ENCODE measurements around the gene NDUFB10.
A peak's percentile ranks its signal among the peaks of the same experiment; 100 is the strongest.

DNA sequence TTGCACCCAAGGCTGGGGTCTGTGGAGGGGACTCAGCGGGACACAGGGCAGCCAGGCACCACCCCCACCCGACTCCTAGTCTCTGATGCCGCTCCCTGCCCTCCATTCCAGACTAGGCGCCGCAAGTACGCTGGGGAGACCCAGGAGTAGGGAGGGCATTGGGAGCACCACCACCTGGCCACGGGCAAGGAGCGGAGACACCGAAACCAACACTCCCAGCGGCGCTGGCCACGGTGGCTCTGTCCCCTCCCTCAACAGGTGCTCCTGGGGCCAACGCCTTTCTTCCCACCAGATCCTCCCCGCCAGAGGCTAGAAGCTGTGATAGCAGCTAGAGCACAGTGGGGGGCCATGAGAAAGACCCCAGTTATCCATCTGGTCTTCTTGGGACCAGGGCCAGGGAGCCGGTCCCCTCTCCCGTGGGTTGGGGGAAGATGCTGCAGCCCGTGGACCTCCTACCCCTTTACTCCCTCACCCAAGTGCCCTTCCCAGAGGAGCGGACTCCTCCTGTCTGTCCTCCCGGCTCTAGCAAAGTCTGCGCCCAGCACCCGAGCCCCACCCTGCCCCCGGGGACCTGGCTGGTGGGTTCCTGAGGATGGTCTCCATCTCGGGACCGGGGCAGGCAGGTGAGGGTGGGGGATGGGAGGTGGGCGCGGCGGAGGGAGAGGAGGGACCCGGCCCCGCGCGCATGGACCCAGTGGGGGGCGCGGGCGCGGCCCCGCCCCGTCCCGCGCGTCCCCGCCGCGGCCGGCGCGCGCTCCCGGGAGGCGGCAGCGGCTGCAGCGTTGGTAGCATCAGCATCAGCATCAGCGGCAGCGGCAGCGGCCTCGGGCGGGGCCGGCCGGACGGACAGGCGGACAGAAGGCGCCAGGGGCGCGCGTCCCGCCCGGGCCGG is 30.1 kb downstream of the NDUFB10 start, which contains the start of gene SYNGR3:
- TF ChIP-seq, protein P1, sequence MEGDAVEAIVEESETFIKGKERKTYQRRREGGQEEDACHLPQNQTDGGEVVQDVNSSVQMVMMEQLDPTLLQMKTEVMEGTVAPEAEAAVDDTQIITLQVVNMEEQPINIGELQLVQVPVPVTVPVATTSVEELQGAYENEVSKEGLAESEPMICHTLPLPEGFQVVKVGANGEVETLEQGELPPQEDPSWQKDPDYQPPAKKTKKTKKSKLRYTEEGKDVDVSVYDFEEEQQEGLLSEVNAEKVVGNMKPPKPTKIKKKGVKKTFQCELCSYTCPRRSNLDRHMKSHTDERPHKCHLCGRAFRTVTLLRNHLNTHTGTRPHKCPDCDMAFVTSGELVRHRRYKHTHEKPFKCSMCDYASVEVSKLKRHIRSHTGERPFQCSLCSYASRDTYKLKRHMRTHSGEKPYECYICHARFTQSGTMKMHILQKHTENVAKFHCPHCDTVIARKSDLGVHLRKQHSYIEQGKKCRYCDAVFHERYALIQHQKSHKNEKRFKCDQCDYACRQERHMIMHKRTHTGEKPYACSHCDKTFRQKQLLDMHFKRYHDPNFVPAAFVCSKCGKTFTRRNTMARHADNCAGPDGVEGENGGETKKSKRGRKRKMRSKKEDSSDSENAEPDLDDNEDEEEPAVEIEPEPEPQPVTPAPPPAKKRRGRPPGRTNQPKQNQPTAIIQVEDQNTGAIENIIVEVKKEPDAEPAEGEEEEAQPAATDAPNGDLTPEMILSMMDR (IDR thresholded peaks at IDR 0.05; ENCODE audit: poor library complexity, severe bottlenecking): no peak
- no peak for TF ChIP-seq RAD21 (conservative IDR thresholded peaks at IDR 0.05)
- TF ChIP-seq EZH2 (IDR thresholded peaks at IDR 0.05; ENCODE audit: borderline replicate concordance, insufficient read depth, low read length, poor library complexity, severe bottlenecking): no peak
- TF ChIP-seq SMC3 (conservative IDR thresholded peaks at IDR 0.05; ENCODE audit: poor library complexity): no peak
- TF ChIP-seq MXI1 (conservative IDR thresholded peaks at IDR 0.05; ENCODE audit: poor library complexity, severe bottlenecking): no peak
- peak; percentile 81 for TF ChIP-seq POLR2AphosphoS5 (IDR thresholded peaks at IDR 0.05)
- TF ChIP-seq, protein P2, sequence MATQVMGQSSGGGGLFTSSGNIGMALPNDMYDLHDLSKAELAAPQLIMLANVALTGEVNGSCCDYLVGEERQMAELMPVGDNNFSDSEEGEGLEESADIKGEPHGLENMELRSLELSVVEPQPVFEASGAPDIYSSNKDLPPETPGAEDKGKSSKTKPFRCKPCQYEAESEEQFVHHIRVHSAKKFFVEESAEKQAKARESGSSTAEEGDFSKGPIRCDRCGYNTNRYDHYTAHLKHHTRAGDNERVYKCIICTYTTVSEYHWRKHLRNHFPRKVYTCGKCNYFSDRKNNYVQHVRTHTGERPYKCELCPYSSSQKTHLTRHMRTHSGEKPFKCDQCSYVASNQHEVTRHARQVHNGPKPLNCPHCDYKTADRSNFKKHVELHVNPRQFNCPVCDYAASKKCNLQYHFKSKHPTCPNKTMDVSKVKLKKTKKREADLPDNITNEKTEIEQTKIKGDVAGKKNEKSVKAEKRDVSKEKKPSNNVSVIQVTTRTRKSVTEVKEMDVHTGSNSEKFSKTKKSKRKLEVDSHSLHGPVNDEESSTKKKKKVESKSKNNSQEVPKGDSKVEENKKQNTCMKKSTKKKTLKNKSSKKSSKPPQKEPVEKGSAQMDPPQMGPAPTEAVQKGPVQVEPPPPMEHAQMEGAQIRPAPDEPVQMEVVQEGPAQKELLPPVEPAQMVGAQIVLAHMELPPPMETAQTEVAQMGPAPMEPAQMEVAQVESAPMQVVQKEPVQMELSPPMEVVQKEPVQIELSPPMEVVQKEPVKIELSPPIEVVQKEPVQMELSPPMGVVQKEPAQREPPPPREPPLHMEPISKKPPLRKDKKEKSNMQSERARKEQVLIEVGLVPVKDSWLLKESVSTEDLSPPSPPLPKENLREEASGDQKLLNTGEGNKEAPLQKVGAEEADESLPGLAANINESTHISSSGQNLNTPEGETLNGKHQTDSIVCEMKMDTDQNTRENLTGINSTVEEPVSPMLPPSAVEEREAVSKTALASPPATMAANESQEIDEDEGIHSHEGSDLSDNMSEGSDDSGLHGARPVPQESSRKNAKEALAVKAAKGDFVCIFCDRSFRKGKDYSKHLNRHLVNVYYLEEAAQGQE (IDR thresholded peaks at IDR 0.05; ENCODE audit: borderline replicate concordance): no peak
- TF ChIP-seq EP300 (conservative IDR thresholded peaks at IDR 0.05; ENCODE audit: poor library complexity, severe bottlenecking): no peak
